Umbilical cord (tissue), 2 donors: Measurements from ENCODE around the gene SCAMP2. TPM values are rescaled to one million over a fixed set of nuclear protein-coding genes. Genes with fewer than 3 reads are reported as not detected.
"Not testable (repeated sequence)": the region's sequence is repeated elsewhere in the genome, so short reads cannot be mapped to it uniquely, and the experiment has no call there.

ENCODE experiments used
- DNase-seq: peaks from one replicate; pipeline ENCODE4 v3.0.0-alpha.2; 2015; ENCODE audit warnings: low spot score
- total RNA-seq: library from RNA; depleted of rRNA; stranded (reverse); fragments of >200 nt; gene quantifications from one replicate; pipeline ENCODE4 v1.2.3, GENCODE V29; 2014; ENCODE audit warnings: low replicate concordance; ENCODE audit not compliant: insufficient read depth

SCAMP2 gene
- total RNA-seq, 1 donor from 2014 or later = 19.0 TPM

DNA sequence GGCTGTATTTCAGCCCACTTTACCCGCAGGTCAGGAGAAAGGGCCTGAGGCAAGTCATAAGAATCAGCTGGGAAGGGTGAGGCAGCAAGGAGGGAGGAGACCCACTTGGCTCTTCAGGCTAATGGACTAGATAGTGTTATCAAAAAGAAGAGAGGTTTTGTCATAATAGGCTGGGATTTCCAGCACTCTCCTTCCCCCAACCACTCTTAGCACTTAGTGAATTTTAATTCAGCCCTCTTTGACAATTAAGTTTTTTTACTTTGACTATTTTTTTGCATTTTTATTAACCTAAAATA lies 17.4 kb upstream of the SCAMP2 start:
- no peak for DNase-seq

DNA sequence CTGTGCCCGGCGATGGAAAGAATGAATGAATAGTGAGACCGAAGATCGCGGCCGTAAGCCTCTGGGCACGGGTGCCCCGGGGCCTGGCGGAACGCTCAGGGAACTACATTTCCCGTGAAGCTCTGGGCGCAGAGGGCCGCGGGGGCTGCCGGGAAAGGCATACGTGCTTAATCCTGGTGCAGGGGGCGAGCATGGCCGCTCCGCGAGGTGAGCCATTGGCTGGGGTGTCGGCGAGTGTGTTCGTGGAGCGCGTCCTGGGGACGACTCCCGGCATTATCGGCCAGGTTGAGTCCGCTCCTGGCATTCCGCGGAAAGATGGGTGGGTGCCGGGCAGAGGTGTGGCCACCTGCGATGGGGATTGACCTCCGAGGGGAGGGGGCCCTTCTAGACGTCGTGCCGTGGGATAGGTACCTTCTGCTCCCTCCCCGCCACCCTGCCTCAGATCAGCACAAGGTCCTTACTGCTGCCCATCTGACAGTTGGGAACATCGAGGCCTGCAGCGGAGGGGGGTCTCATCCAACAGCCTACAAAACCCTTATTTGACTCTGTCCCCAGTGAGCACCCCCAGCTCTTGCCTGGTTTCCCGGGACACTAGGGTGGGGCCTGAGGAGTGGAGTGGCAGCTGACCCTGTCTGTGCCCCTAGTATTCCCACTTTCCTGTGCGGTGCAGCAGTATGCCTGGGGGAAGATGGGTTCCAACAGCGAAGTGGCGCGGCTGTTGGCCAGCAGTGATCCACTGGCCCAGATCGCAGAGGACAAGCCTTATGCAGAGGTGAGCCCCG lies 16.9 kb upstream of the SCAMP2 start, which contains the start of gene MPI:
Gene MPI (plus strand): TSS at position 160 of the 782 bp plus-strand sequence. CDS start 32 bp downstream, at position 192.
- peak; percentile 91 for DNase-seq

DNA sequence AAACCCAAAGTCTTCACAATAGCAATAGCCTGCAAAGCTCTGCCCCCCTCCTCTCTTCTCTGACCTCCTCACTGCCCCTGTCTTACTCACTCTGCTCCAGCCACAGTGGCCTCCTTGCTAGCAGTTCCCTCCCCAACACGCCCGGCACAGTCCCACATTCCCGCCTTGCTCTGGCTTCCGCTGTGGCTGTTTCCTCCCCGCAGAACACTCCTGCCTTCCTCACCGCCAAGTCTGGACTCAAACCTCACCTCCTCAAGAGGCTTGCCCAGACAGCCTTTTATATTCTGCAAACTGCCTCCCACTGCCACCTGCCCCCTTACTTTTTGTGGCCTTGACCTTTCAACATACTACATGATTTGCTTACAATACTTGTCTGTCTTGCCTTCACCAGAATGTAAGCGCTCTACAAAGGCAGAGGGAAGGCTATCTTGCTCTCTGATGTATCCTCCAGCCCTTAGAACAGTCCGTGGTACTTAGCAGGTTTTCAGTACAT lies 16.3 kb upstream of the SCAMP2 start:
- peak; percentile 73 for DNase-seq

DNA sequence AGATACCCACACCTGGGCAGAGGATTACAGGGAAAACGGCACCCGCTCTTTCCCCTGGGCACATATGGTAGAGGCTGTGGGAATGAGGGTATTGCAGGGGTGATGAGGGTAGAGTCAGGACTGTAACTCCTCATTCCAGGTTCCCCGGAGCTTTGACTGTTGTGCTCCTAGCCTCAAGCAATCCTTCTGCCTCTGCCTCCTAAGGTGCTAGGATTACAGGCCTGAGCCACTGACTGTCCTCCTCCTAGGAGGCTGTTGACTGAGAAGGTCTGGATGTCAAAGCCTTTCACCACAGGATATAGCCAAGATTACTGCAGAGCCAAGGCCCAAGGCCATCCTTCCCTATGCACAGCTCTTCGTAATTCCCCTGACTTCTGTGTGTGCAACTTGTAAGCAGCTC lies 15.6 kb upstream of the SCAMP2 start:
- DNase-seq = no peak

DNA sequence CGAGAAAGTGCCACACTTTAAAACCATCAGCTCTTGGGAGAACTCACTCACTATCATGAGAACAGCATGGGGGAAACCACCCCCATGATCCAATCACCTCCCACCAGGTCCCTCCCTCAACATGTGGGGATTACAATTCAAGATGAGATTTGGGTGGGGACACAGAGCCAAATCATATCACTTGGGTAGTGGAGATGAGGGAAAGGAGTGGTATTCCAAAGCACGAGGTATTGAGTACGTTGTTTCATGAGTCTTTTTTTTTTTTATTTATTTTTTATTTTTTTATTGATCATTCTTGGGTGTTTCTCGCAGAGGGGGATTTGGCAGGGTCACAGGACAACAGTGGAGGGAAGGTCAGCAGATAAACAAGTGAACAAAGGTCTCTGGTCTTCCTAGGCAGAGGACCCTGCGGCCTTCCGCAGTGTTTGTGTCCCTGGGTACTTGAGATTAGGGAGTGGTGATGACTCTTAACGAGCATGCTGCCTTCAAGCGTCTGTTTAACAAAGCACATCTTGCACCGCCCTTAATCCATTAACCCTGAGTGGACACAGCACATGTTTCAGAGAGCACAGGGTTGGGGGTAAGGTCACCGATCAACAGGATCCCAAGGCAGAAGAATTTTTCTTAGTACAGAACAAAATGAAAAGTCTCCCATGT lies 14.5 kb upstream of the SCAMP2 start:
- not testable (repeated sequence) for DNase-seq

DNA sequence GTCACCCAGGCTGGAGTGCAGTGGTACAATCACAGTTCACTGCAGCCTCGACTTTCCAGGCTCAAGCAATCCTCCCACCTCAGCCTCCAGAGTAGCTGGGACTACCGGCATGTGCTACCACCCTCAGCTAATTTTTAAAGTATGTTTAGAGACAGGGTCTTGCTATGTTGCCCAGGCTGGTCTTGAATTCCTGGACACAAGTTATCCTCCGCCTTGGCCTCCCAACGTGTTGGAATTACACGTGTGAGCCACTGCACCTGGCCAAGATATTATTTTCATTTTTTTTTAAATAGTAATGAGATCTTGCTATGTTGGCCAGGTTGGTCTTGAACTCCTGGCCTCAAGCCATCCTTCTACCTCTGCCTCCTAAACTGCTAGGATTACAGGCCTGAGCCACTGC lies 12.3 kb upstream of the SCAMP2 start:
- DNase-seq = no peak

DNA sequence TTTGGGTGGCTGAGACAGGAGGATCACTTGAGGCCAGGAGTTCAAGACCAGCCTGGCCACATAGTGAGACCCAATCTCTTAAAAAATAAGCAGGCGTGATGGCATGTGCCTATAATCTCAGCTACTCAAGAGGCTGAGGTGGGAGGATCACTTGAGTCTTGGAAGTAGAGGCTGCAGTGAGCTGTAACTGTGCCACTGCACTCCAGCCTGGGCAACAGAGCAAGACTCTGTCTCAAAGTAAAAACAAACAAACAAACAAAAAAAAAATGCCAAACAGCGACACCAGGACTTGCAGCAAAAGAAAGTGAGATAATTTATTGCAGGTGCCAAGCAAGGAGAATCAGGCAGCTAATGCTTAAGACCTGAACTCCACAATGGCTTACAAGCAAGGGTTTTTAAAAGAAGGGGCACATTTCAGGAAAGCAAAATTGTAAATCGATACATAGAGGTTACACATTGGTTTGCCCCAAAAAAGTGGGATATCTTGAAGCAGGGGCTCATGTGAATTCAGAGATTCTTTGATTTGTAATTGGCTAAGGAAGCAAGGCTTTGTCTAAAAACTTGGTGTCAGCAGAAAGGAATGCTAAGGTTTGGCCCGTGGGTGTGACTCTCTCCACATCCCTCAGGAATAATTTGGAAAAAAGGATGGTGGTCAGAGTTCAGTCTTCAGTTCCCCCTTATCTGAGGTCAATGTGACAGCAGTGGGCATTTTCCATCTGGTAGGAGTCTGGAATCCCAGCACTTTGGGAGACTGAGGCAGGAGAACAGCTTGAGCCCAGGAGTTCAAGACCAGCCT lies 11.5 kb upstream of the SCAMP2 start:
- DNase-seq = no peak

DNA sequence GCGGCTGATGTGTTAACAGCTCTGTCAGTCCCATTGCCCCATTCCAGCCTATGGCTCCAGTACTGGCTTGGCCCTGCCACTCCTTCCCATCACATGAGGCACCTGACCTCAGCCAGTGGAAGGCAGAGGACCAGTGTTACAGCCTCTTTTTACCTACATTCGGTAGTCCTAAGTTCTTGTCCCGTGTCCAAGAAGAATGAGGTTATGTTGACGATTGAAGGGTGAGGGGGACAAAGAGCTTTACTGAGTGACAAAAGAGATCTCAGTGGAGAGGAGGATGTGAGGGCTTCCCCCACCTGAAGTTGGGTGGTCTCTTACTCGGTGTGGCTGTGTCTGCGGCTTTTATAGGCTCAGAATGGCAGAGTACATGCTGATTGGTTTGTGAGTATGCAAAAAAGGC lies 9.4 kb upstream of the SCAMP2 start:
- DNase-seq = no peak

DNA sequence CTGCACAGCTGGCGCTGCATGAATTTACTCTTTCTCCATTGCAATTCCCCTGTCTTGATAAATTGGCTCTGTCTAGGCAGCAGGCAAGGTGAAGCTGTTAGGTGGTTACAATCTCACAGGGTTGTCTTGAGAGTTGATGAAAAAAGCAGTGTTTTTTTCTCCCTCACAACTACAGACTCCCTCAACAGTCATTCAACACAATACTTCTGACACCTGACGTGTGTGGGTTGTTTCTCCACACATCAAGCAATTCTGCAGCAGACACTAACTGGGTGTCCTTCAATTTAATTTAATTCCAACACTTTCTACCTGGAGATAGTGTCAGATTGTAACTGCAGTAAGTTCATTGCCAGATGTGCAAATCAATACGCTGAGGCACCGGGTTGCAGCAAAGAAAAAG lies 5.1 kb upstream of the SCAMP2 start:
- DNase-seq = no peak

DNA sequence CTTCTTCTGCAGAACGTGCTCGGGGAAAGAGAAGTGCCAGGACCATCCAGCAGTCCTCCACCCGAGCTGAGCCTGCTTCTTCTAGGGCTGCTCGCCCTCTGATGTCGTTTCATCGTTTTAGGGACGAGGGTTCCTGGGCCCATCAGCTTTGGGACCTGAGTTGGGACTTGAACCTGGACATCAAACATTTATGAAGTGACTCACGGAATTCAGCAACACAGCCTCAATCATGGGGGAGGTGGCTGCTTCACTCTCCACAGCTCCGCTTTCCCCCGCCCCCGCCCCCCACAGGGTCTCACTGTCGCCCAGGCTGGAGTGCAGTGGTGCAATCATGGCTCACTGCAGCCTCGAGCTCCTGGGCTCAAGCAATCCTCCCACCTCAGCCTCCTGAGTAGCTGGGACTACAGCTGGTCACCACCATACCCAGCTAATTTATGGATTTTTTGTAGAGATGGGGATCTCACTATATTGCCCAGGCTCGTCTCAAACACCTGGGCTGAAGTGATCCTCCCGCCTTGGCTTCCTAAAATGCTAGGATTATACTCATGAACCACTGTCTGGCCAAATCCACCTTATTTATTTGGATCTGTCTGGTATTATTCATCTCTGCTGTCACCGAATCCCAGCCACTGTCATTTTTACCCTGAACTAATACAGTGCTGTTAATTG lies 725 bp upstream of the SCAMP2 start:
- DNase-seq = no peak

DNA sequence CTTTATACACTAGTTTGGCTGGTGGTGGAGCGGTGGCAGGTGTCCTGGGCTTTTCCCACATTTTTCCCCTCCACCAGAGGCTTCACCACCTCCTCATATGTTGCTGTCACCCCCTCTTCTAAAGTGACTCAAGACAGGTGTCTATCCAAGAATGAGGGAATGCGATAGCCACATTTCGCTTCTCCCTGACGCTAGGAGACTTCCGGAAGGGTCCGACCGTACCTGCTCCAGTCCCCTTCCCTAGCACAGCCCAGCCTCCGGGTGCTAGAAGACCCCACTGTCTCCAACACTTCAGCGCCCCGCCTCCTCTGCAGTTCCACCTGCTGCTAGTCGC lies 496 bp downstream of the SCAMP2 start:
- DNase-seq = no peak

DNA sequence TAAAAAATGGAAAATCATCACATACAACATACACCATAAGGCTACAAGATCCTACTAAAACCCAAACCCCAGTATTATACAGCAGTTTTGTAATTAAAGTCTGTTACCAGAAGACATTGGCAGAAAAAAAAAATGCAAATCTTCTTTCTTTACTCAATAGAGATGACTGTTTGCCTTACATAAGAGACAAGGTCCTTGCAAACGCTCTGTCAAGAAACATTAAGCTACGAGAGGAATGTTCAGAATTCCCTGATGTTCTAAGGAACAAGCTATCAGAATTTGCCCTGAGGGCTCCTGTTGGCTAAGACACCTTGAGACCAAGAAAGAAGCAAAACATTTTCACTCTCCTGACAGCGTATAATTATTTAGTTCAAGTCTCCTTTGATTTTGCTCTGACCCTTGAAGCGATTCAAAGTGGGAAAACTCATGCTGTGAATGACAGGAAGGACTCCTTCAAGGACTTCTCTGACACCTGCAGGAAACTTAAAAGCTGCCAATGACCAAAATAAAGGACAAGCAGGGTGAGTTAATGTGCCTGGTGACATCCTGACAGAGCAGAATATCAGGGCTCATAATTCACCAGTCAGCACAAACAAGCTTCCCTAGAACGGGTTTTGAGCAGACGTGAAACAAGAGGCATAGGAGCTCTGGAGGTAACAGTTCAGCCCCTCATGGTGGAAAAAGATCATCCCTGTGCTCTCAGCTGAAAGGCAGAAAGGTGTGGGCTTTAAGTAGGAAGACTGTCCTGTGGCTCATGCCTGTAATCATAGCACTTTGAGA lies 2.5 kb downstream of the SCAMP2 start:
- peak; percentile 43 for DNase-seq

DNA sequence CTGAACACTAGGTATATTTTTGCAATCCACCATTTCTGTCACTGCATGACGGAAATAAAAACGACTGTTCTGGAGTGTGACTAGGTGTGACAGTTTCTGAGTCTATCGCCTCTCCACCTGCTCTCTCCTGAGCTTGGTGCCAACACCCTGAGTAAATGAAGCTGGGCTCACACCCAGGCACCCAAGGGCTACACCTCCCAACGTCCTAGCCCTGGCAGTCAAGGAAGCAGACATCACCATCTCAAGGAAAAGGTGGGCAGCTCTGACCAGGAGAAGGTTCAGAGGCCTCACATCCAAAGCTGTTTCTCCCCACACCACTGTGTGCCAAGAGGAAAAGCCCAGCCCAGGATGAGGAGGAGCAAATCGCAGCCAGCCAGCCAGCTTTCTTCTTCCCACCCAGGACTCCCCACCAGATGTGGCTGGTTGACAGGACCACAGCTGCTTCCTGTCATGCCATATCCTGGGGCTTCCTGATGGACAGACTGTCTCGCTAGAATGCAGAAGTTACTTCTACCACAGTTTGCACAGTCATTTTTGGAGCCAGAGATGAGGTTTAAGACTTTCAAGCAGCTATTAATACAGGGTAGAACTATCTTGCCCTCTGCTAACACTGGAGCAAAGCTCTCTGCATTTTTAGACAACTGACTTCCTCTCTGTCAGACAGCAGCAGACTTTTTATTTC lies 3.3 kb downstream of the SCAMP2 start:
- DNase-seq = peak; percentile 85

DNA sequence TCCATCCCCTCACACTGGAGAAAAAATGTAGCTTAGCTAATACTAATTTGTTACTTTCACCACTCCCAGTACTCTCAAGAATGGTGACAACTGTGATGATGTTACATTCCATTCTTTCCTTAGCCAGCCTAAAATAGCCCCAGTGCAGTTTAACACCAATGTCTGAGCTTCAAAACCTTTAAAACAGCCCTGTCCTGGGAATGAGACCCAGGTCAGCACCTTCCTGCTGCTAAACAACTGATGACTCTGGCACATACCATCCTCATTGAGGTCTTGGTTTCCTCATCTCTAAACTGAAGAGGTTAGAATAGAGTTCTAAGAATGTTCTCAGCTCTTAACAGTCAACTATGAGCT lies 3.8 kb downstream of the SCAMP2 start:
- DNase-seq = no peak

DNA sequence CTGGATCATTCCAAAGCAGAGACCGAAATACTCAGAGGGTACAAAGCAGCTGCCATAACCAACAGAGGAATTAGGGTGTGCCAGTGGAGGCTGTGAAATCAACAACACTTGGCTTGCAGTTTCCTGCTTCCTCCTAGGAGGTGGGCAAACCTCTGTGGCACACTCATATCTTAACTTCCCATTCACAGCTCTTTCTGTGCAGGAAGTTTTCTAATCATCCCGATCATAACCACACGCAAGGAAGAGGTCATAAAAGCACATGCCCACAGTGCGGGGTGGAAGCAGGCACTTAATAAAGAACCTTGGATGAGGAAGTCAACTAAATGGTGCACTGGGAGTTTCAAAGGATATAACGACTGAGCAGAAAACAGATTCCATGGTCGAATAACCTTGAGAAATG lies 5.1 kb downstream of the SCAMP2 start:
- peak; percentile 43 for DNase-seq

DNA sequence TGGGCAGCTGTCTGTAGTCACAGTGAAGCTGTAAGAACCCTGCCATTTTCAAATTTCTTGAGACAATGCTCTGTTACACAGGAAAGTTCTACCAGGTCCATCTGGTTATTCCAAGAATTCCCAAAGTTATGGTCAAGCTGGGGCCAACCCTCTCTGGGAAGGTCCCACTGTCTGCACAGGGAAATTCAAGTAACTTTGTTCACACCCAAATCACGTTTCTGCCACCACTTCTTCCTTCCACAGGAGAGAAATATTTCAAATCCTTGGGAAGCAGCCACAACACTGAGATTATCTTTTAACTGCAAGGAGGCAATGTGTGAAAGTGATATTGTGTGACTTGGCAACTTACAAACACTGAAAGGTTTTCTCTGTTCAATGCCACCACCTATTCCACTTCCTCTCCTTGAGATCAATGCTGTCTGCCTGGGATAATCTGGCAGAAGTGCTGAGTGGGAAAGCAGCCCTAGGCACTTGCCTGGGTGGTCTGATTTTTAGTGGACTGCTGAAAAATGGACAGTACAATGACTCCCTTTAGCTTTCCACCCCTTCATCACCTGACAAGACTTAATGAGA lies 5.6 kb downstream of the SCAMP2 start:
- DNase-seq = no peak

DNA sequence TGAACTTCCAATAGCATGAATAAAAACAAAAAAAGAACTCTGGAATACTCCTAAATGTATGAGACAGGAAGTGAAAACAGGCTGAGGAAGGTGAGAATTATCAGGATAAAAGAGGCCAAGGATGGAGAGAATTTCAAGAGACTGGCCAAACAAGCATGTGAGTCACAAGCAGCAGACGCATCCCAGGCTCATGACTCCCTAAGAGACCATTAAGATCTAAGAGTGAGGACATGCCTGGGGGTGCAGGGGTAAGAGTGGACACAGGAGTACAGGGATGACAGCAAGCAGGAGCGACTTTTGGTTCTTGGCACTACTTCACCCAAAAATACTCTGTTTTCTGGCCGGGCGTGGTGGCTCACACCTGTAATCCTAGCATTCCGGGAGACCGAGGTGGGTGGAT lies 7.1 kb downstream of the SCAMP2 start:
- DNase-seq = no peak

DNA sequence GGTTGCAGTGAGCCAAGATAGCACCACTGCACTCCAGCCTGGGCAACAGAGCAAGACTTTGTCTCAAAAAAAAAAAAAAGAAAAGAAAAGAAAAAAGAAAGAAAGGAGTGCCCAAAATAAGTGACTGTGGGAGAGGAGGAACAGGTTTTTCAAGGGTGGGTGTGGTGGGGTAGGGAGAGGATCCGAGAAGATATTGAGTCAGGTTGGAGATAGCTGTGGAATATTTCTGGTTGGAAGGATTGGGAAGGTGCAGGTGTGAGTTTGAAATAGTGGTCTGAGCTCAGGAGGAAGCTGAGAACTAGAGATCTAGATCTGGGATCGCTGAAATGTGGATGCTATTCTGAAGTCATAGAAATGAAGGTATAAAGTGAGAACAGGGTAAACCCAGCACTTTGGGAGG lies 7.8 kb downstream of the SCAMP2 start:
- DNase-seq = no peak

DNA sequence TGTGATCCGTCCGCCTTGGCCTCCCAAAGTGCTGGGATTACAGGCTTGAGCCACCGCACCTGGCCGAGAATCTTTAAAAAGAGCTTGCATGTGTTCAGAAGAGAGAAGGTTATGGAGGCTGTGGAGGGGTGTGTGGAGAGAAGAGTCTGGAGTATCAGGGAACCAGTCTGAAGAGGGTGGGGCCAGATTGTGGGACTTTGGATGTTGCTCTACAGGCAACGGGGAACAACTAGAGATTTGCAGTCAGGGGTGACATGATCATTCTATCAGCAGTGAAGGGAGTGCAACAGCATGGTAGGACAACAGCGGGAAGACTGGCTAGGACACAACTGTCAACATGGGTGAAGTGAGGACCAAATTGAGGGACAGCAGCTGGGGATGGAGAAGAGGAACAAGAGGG lies 8.9 kb downstream of the SCAMP2 start:
- DNase-seq = no peak
